Kidney epithelial cell (primary cell): ENCODE measurements around the gene PACS2. TPM values are rescaled to one million over a fixed set of nuclear protein-coding genes. Genes with fewer than 3 reads are reported as not detected.
A peak's percentile ranks its signal among the peaks of the same experiment; 100 is the strongest.

Experiments used
- DNase-seq: peaks from one replicate; pipeline ENCODE4 v3.0.0-alpha.2; 2010; ENCODE audit warnings: low read depth
- H3K27me3 ChIP-seq: 2 replicates; pipeline ENCODE4 v1.6.0; 2011; ENCODE audit warnings: low read length; ENCODE audit not compliant: control insufficient read depth, insufficient read depth
- H3K36me3 ChIP-seq: 2 replicates; pipeline ENCODE4 v1.5.1; 2011; ENCODE audit warnings: low read length; ENCODE audit not compliant: control insufficient read depth, insufficient read depth
- H3K4me3 ChIP-seq: 2 replicates; pipeline ENCODE4 v1.5.1; 2011; ENCODE audit warnings: low read depth, mild to moderate bottlenecking, control low read depth, low read length
- total RNA-seq: library from RNA; depleted of rRNA; stranded (reverse); fragments of >200 nt; gene quantifications from 2 replicates; pipeline ENCODE4 v1.2.3, GENCODE V29; 2015
- TF ChIP-seq, protein P1 (sequence below): IDR thresholded peaks from 2 replicates; pipeline ENCODE4 v1.5.1; 2011; ENCODE audit warnings: mild to moderate bottlenecking, moderate library complexity, low read length, control low read depth, inconsistent platforms; ENCODE audit not compliant: insufficient read depth, poor library complexity, severe bottlenecking

The PACS2 gene
- total RNA-seq, 1 donor from 2014 or later = 105 TPM

GRCh38 chr14:105420101-105420973 is 105.8 kb downstream of the PACS2 start:
- Histone ChIP-seq H3K27me3 (no peaks in the 10 kb centered on the region), H3K4me3 (peak overlapping the region; percentile 64), H3K36me3 (no peaks in the 10 kb centered on the region)
- TF ChIP-seq, protein P1, sequence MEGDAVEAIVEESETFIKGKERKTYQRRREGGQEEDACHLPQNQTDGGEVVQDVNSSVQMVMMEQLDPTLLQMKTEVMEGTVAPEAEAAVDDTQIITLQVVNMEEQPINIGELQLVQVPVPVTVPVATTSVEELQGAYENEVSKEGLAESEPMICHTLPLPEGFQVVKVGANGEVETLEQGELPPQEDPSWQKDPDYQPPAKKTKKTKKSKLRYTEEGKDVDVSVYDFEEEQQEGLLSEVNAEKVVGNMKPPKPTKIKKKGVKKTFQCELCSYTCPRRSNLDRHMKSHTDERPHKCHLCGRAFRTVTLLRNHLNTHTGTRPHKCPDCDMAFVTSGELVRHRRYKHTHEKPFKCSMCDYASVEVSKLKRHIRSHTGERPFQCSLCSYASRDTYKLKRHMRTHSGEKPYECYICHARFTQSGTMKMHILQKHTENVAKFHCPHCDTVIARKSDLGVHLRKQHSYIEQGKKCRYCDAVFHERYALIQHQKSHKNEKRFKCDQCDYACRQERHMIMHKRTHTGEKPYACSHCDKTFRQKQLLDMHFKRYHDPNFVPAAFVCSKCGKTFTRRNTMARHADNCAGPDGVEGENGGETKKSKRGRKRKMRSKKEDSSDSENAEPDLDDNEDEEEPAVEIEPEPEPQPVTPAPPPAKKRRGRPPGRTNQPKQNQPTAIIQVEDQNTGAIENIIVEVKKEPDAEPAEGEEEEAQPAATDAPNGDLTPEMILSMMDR = no peak
- DNase-seq = no peak

DNA sequence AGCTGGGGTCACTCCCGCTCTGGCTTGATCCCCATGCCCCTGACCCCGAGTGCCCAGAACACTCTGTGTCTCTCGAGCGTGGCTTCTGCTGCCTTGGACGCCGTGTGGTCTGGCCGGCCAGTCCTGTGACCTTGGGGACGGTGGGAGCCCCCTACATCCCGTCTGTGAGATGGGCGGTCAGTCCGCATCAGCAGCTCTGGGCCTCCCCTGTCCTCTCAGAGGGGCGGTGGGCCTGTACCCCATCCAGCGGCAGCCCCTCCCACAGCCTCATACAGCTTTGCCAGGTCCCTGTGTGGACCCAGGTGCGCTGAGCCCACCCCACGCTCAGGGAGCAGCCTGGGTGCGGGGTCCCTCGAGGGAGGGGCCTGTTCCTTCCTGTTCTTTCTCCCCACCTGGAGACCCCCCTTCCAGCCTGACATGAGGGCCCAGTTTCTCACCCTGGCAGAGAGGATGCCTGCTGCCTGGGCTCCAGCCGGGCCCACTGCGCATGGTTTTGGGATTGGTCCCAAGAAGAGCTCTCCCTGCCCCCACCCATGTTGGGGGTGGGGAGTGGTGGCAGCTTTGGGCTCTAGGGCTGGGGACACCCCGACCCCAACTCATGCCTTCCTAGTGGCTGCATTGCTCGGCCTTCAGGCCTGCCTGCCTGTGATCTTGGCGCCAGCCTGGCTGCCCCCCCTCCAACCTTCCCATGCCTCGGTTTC is 106.6 kb downstream of the PACS2 start:
- TF ChIP-seq, protein P1 = no peak
- Histone ChIP-seq H3K36me3 (no peaks in the 10 kb centered on the region), H3K4me3 (peak overlapping the region; percentile 64), H3K27me3 (no peaks in the 10 kb centered on the region)
- no peak for DNase-seq

DNA sequence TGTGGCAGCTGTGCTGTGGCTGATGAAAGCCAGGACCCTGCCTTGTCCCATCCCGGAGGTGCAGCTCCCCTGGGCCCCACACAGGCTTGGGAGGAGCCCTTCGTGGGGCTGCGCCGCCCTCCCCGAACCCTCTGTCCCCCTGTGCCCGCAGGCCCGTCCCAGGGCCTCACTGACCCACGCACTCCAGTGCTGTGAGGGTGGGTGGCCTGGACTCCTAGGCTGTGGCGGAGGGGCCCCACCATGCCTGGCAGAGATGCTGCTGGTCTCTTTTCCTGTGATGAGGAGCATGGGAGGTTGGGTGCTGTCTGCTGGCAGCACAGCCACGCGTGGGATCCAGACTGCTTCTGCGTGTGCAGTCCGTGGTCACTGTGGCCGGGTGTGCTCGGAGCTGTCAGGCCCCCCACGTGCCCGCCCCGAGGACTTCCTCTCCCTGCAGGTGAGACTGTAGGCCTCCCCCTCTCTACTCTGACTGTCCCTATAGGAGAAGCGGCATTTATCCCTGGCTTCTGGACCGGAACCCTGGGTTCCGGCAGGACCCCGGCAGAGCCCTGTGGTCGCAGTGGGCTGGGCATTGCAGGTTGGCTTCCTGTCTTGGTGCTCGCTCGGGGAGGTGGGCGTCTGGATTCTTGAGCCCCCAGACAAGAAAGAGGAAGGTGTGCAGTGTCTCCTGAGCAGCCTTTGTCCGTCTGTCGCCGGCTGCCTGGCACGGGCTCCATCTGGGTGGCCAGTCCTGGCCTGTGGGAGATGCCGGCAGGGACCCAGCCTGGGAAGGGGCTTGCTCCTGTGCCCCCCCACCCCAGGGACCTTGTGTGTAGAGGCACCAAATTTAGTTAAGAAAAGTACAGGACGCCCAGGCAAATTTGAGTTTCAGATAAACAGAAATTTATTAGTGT is 107.4 kb downstream of the PACS2 start:
- H3K4me3 ChIP-seq = no peak overlapping the region
- TF ChIP-seq, protein P1 = no peak
- H3K27me3 ChIP-seq = no peaks in the 10 kb centered on the region
- H3K36me3 ChIP-seq = no peaks in the 10 kb centered on the region
- no peak for DNase-seq

DNA sequence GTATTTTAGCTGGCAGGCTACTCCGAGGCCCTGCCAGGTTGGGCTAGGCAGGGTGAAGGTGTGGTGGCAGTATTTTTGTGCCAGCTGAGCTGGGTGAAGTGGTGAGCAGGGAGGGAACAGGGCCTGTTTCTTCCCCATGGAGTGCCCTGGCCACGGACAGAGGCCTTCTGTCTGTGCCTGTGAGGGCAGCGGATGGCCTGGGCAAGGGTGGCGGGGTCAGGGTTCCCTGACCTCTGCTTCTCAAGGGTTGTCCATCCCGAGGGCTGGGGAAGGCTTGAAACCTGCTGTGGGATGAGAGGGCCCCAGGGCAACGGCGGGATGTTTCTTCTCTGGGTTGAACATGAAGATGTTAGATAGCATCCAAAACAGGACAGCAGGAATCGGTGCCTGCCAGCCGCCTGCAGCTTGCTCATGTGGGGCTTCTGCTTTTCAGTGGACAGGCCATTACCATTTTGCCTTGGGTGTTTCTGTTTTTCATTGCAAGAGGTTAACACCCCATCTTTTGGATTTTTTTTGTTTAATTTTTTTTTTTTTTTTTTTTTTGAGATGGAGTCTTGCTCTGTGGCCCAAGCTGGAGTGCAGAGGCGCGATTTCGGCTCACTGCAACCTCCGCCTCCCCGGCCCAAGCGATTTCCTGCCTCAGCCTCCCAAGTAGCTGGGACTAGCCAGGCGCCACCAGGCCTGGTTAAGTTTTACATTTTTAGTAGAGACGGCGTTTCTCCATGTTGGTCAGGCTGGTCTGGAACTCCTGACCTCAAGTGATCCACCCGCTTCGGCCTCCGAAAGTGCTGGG is 108.3 kb downstream of the PACS2 start:
- TF ChIP-seq, protein P1 = no peak
- Histone ChIP-seq H3K27me3 (no peaks in the 10 kb centered on the region), H3K4me3 (no peak overlapping the region), H3K36me3 (no peaks in the 10 kb centered on the region)
- DNase-seq = no peak
